ENCODE data around the gene DIP2A. TPM values are rescaled to one million over a fixed set of nuclear protein-coding genes. Genes with fewer than 3 reads are reported as not detected.

DIP2A gene
- polyA plus RNA-seq, 1 donor from 2014 or later: 45.0 TPM

- H3K27ac ChIP-seq (ENCODE audit: low read length): no peak overlapping the region
- no peaks in the 10 kb centered on the region for H3K36me3 ChIP-seq (ENCODE audit: insufficient read depth, low read length)
- H3K9me2 ChIP-seq (ENCODE audit: insufficient read depth, low read length): no peaks in the 10 kb centered on the region
Observed at GRCh38 chr21:46441961-46442498, 16.7 kb upstream of the DIP2A start.

GRCh38 chr21:46442938-46443337 is 15.8 kb upstream of the DIP2A start:
- Histone ChIP-seq H3K36me3 (ENCODE audit: insufficient read depth, low read length) (no peaks in the 10 kb centered on the region), H3K9me3 (ENCODE audit: low read length) (no peaks in the 10 kb centered on the region), H2AFZ (ENCODE audit: low read depth, low read length) (no peak overlapping the region), H3K9me2 (ENCODE audit: insufficient read depth, low read length) (no peaks in the 10 kb centered on the region), H3K4me2 (ENCODE audit: low read length) (no peak overlapping the region), H3F3A (ENCODE audit: insufficient read depth, low read length, poor library complexity, severe bottlenecking) (no peaks in the 10 kb centered on the region), H3K79me2 (replicated peaks; ENCODE audit: insufficient read depth, low read length) (no peaks in the 10 kb centered on the region), H3K9ac (ENCODE audit: low read length) (no peak overlapping the region), H3K27me3 (ENCODE audit: insufficient read depth, low read depth, low read length) (no peaks in the 10 kb centered on the region), H3K27ac (ENCODE audit: low read length) (no peak overlapping the region), H3K4me3 (ENCODE audit: low read length) (no peak overlapping the region), H4K20me1 (ENCODE audit: insufficient read depth) (no peaks in the 10 kb centered on the region)
- TF ChIP-seq SMC3 (conservative IDR thresholded peaks at IDR 0.05; ENCODE audit: poor library complexity) (no peak), RAD21 (conservative IDR thresholded peaks at IDR 0.05) (no peak), EP300 (conservative IDR thresholded peaks at IDR 0.05; ENCODE audit: poor library complexity, severe bottlenecking) (no peak), POLR2AphosphoS5 (IDR thresholded peaks at IDR 0.05) (no peak)

More at GRCh38 chr21:46441961-46442498, 16.7 kb upstream of the DIP2A start:
- Histone ChIP-seq H3K9ac (ENCODE audit: low read length) (no peak overlapping the region), H2AFZ (ENCODE audit: low read depth, low read length) (no peak overlapping the region), H3K27me3 (ENCODE audit: insufficient read depth, low read depth, low read length) (no peaks in the 10 kb centered on the region), H3K9me3 (ENCODE audit: low read length) (no peaks in the 10 kb centered on the region), H4K20me1 (ENCODE audit: insufficient read depth) (no peaks in the 10 kb centered on the region), H3K4me3 (ENCODE audit: low read length) (no peak overlapping the region), H3K79me2 (replicated peaks; ENCODE audit: insufficient read depth, low read length) (no peaks in the 10 kb centered on the region), H3K4me2 (ENCODE audit: low read length) (no peak overlapping the region), H3F3A (ENCODE audit: insufficient read depth, low read length, poor library complexity, severe bottlenecking) (no peaks in the 10 kb centered on the region)
- no peak for TF ChIP-seq EZH2 (IDR thresholded peaks at IDR 0.05; ENCODE audit: borderline replicate concordance, insufficient read depth, low read length, poor library complexity, severe bottlenecking)
- TF ChIP-seq TAF1 (IDR thresholded peaks at IDR 0.05; ENCODE audit: low read depth): no peak
- no peak for TF ChIP-seq REST (IDR thresholded peaks at IDR 0.05; ENCODE audit: borderline replicate concordance)
- TF ChIP-seq EP300 (conservative IDR thresholded peaks at IDR 0.05; ENCODE audit: poor library complexity, severe bottlenecking): no peak
- TF ChIP-seq POLR2AphosphoS5 (IDR thresholded peaks at IDR 0.05): no peak
- no peak for TF ChIP-seq SMC3 (conservative IDR thresholded peaks at IDR 0.05; ENCODE audit: poor library complexity)
- TF ChIP-seq RAD21 (conservative IDR thresholded peaks at IDR 0.05): no peak

- H3K4me3 ChIP-seq (ENCODE audit: low read length): no peak overlapping the region
- no peaks in the 10 kb centered on the region for H3F3A ChIP-seq (ENCODE audit: insufficient read depth, low read length, poor library complexity, severe bottlenecking)
- no peaks in the 10 kb centered on the region for H3K36me3 ChIP-seq (ENCODE audit: insufficient read depth, low read length)
- H3K9ac ChIP-seq (ENCODE audit: low read length): no peak overlapping the region
- no peak overlapping the region for H2AFZ ChIP-seq (ENCODE audit: low read depth, low read length)
- no peaks in the 10 kb centered on the region for H3K27me3 ChIP-seq (ENCODE audit: insufficient read depth, low read depth, low read length)
- TF ChIP-seq EP300 (conservative IDR thresholded peaks at IDR 0.05; ENCODE audit: poor library complexity, severe bottlenecking): no peak
- no peak for TF ChIP-seq CTCF (IDR thresholded peaks at IDR 0.05; ENCODE audit: poor library complexity, severe bottlenecking)
- no peak for TF ChIP-seq REST (IDR thresholded peaks at IDR 0.05; ENCODE audit: borderline replicate concordance)
- TF ChIP-seq MXI1 (conservative IDR thresholded peaks at IDR 0.05; ENCODE audit: poor library complexity, severe bottlenecking): no peak
- TF ChIP-seq TAF1 (IDR thresholded peaks at IDR 0.05; ENCODE audit: low read depth): no peak
- TF ChIP-seq EZH2 (IDR thresholded peaks at IDR 0.05; ENCODE audit: borderline replicate concordance, insufficient read depth, low read length, poor library complexity, severe bottlenecking): no peak
- no peak for TF ChIP-seq RAD21 (conservative IDR thresholded peaks at IDR 0.05)
- no peak for TF ChIP-seq SMC3 (conservative IDR thresholded peaks at IDR 0.05; ENCODE audit: poor library complexity)
- TF ChIP-seq POLR2AphosphoS5 (IDR thresholded peaks at IDR 0.05): no peak
- no peaks in the 10 kb centered on the region for H3K9me2 ChIP-seq (ENCODE audit: insufficient read depth, low read length)
- no peak overlapping the region for H3K4me2 ChIP-seq (ENCODE audit: low read length)
- H4K20me1 ChIP-seq (ENCODE audit: insufficient read depth): no peaks in the 10 kb centered on the region
- no peaks in the 10 kb centered on the region for H3K9me3 ChIP-seq (ENCODE audit: low read length)
- H3K79me2 ChIP-seq (replicated peaks; ENCODE audit: insufficient read depth, low read length): no peaks in the 10 kb centered on the region
- H3K27ac ChIP-seq (ENCODE audit: low read length): no peak overlapping the region
Observed at GRCh38 chr21:46443910-46444309, 14.8 kb upstream of the DIP2A start.
